ENCODE measurements around the gene GIMAP1. TPM values are rescaled to one million over a fixed set of nuclear protein-coding genes. Genes with fewer than 3 reads are reported as not detected.
A peak's percentile ranks its signal among the peaks of the same experiment; 100 is the strongest.

The GIMAP1 gene
- total RNA-seq, 2 experiments from 2014 or later = 3.5 to 5.5 TPM

DNA sequence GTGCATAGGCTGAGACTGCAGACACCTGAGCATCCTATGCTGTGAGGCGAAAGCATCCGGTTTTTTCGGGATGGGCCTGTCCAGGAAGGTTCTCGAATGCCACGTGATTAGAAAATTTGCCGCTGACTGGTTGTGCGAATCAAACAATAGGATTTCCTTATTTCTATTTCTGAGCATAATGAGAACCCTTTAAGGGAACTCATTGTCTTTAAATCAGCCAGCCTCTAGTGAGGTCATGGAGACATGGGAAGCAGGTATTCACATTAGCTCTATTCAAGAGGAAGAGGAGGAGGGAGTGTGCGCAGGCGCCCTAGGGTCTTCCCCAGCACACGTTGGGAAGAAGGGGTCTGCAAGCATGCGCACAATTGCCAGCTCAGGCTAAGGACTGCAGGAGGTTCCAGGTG, 5.6 kb downstream of the GIMAP1 start:
- Mint-ChIP-seq H3K4me3 (no peak overlapping the region), H3K27me3 (no peaks in the 10 kb centered on the region), H3K9me3 (ENCODE audit: low read depth) (peaks cover 21% of the 10 kb centered on the region), H3K27ac (peak overlapping the region; percentile 52), H3K4me1 (peaks cover 48% of the 10 kb centered on the region), H3K36me3 (ENCODE audit: low read depth) (peaks cover 80% of the 10 kb centered on the region)
- DNase-seq (no peak), ATAC-seq (no peak)
- intact Hi-C loops (cut with DNase I, micrococcal nuclease) = no loop called here
- ChIA-PET POLR2A (no interaction called here), CTCF (interaction anchor here (2.3 kb wide), 1 partner anchor 10 kb away, joined by 6 read pairs; no protein-coding TSS in a partner anchor)

DNA sequence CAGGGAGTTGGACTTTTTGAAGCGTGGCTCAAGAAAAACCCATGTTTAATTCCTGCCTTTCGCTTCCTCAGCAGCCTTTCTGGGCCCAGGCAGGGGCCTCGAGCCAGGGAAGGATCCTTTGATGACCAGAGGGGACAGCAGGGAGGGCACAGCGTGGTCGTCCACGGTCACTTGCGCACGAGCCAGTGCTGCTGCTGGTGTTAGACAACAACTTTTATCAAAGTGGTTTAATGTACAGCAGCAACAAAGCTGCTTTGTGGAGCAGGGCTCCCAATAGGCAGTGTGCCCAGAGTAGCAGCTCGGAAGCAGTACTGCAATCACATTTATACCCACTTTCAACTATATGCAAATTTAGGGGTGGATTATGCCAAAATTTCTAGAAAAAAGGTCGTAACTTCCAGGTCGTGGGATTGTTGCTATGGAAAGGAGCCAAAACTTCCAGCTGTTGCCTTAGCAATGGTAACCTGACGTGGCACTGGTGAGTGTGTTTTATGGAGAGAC, 6.1 kb downstream of the GIMAP1 start:
- POLR2A ChIA-PET = no interaction called here
- H3K27me3 Mint-ChIP-seq = no peaks in the 10 kb centered on the region
- H3K4me1 Mint-ChIP-seq = peaks cover 48% of the 10 kb centered on the region
- intact Hi-C loops (cut with DNase I, micrococcal nuclease) = no loop called here
- H3K4me3 Mint-ChIP-seq = no peak overlapping the region
- H3K9me3 Mint-ChIP-seq (ENCODE audit: low read depth) = peaks cover 26% of the 10 kb centered on the region
- no peak overlapping the region for H3K27ac Mint-ChIP-seq
- DNase-seq (no peak), ATAC-seq (no peak)
- CTCF ChIA-PET = interaction anchor here (0.5 to 2.3 kb wide), 7 partner anchors 10 to 250 kb away, joined by 3 to 6 read pairs (median 3); no protein-coding TSS in a partner anchor
- peaks cover 84% of the 10 kb centered on the region for H3K36me3 Mint-ChIP-seq (ENCODE audit: low read depth)

DNA sequence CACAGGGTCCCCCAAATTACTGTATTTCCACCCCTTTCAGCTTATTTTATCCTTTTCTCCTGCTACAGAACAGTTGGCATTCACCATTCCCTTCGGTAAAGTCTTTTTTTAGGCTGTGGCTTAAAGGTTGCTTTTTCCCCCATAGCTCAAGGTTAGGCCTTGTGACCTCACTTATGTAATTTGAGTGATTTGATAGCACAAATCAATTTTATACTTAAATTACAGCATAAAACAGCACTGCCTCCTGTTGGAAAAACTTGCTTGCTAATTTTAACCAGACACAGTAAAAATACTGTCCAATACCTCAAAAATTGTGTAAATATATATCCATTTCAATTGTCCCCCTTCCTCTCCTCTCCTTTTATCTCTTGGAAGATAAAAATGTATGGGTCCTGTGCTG, 7.1 kb downstream of the GIMAP1 start:
- CTCF ChIA-PET = interaction anchor here (1.0 to 2.3 kb wide), 6 partner anchors 9 to 242 kb away, joined by 3 to 6 read pairs (median 4); no protein-coding TSS in a partner anchor
- Mint-ChIP-seq H3K4me1 (peaks cover 45% of the 10 kb centered on the region), H3K27me3 (no peaks in the 10 kb centered on the region), H3K9me3 (ENCODE audit: low read depth) (peaks cover 36% of the 10 kb centered on the region), H3K36me3 (ENCODE audit: low read depth) (peaks cover 89% of the 10 kb centered on the region), H3K27ac (no peak overlapping the region), H3K4me3 (no peak overlapping the region)
- POLR2A ChIA-PET = no interaction called here
- intact Hi-C loops (cut with DNase I, micrococcal nuclease) = no loop called here
- no peak for DNase-seq
- no peak for ATAC-seq

DNA sequence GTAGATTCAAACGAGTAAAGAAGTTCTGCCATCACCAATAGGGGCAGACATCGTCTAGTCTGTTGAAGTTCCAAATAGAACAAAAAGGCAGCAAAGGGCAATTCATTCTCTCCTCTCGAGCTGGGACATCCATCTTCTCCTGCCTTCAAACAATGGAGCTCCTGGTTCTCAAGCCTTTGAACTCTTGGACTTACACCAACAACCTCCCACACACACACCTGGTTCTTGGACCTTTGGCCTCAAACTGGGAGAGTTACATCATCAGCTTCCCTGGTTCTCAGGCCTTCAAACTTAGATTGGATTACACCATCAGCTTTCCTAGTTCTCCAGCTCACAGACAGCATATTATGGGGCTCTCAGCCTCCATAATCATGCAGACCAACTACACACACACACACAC, 11.0 kb downstream of the GIMAP1 start:
- Mint-ChIP-seq H3K36me3 (ENCODE audit: low read depth) (peaks cover 62% of the 10 kb centered on the region), H3K27me3 (no peaks in the 10 kb centered on the region), H3K9me3 (ENCODE audit: low read depth) (peaks cover 36% of the 10 kb centered on the region), H3K4me1 (peaks cover 43% of the 10 kb centered on the region), H3K27ac (no peak overlapping the region), H3K4me3 (no peak overlapping the region)
- ATAC-seq (no peak), DNase-seq (no peak)
- POLR2A ChIA-PET = no interaction called here
- intact Hi-C loops (cut with DNase I, micrococcal nuclease) = no loop called here
- CTCF ChIA-PET = interaction anchor here (0.7 to 1.5 kb wide), 4 partner anchors 9 to 25 kb away, joined by 3 to 5 read pairs (median 4); partner anchors contain the start of genes GIMAP1 and GIMAP5

DNA sequence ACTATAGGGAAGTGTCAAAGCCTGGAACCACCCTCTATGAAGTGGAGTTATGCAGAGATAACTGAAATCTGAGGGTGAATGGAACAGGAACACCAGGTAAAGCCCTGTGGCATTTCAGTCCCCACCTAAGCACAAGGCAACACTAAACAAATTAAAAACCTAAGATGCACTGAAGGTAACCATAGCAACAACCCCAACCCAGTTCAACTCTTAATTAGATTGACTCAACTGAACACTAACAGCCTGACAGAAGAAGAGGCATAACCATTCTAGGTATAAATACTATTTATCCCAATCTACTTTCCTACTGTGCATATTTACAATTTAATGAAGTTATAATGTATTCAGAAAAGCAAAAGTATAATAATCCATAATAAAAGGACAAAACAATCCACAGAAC, 11.6 kb downstream of the GIMAP1 start:
- H3K36me3 Mint-ChIP-seq (ENCODE audit: low read depth) = peaks cover 56% of the 10 kb centered on the region
- no peak for ATAC-seq
- peak overlapping the region; percentile 23 for H3K27ac Mint-ChIP-seq
- no peak overlapping the region for H3K4me3 Mint-ChIP-seq
- no peaks in the 10 kb centered on the region for H3K27me3 Mint-ChIP-seq
- peaks cover 43% of the 10 kb centered on the region for H3K4me1 Mint-ChIP-seq
- intact Hi-C loops (cut with DNase I, micrococcal nuclease) = no loop called here
- ChIA-PET POLR2A (no interaction called here), CTCF (interaction anchor here (1.0 to 5.3 kb wide), 3 partner anchors 10 to 12 kb away, joined by 5 to 51 read pairs (median 5); partner anchors contain the start of gene GIMAP1)
- no peak for DNase-seq
- H3K9me3 Mint-ChIP-seq (ENCODE audit: low read depth) = peaks cover 36% of the 10 kb centered on the region

DNA sequence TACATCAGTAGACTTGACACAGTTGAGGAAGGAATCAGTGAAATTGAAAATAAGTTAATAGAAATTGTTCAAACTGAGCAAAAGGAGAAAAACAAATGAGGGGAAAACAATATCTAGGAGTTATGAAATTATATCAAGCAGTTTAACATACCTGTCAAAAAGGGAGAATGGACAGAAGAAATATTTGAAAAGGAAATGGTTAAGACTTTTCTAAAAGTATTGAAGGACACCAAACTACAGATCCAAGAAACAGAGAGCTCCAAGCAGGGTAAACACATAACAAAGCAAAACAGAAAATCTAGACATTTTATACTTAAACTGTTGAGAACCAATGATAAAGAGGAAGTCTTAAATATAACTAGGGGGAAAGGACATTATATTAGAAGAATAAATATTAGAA, 12.2 kb downstream of the GIMAP1 start:
- POLR2A ChIA-PET = no interaction called here

GRCh38 chr7:150731916-150732315, 15.5 kb downstream of the GIMAP1 start:
- Mint-ChIP-seq H3K9me3 (ENCODE audit: low read depth) (peaks cover 20% of the 10 kb centered on the region), H3K36me3 (ENCODE audit: low read depth) (peaks cover 25% of the 10 kb centered on the region), H3K27ac (peak overlapping the region; percentile 98), H3K4me3 (peak overlapping the region; percentile 26), H3K27me3 (no peaks in the 10 kb centered on the region), H3K4me1 (peaks cover 74% of the 10 kb centered on the region)
- peak; percentile 54 for ATAC-seq
- intact Hi-C loops (cut with DNase I, micrococcal nuclease) = loop anchor here (1.0 to 5.0 kb wide), 8 partner anchors 15 to 1110 kb away; partner anchors contain the start of genes GIMAP1 (in 1 of the 2), GIMAP2 (in 1 of the 2) and GIMAP7 (in 1 of the 2)
- ChIA-PET CTCF (interaction anchor here (0.6 to 5.3 kb wide), 9 partner anchors 9 to 283 kb away, joined by 3 to 51 read pairs (median 3); partner anchors contain the start of genes GIMAP1 and GIMAP8), POLR2A (interaction anchor here (0.6 to 1.2 kb wide), 3 partner anchors 16 to 71 kb away, joined by 4 to 5 read pairs (median 4); partner anchors contain the start of gene GIMAP1)
- DNase-seq = peak; percentile 57

More for the DNA sequence above, 12.2 kb downstream of the GIMAP1 start:
- peaks cover 50% of the 10 kb centered on the region for H3K36me3 Mint-ChIP-seq (ENCODE audit: low read depth)
- CTCF ChIA-PET = interaction anchor here (0.6 to 5.3 kb wide), 3 partner anchors 11 to 79 kb away, joined by 3 to 51 read pairs (median 3); partner anchors contain the start of gene GIMAP1
- peaks cover 45% of the 10 kb centered on the region for H3K4me1 Mint-ChIP-seq
- intact Hi-C loops (cut with DNase I, micrococcal nuclease) = no loop called here
- no peaks in the 10 kb centered on the region for H3K27me3 Mint-ChIP-seq
- no peak for ATAC-seq
- H3K9me3 Mint-ChIP-seq (ENCODE audit: low read depth) = peaks cover 36% of the 10 kb centered on the region
- no peak for DNase-seq
- no peak overlapping the region for H3K27ac Mint-ChIP-seq
- no peak overlapping the region for H3K4me3 Mint-ChIP-seq

- POLR2A ChIA-PET = interaction anchor here (0.6 to 1.2 kb wide), 6 partner anchors 12 to 284 kb away, joined by 3 to 8 read pairs (median 4); partner anchors contain the start of gene GIMAP1
- Mint-ChIP-seq H3K4me1 (peaks cover 72% of the 10 kb centered on the region), H3K9me3 (ENCODE audit: low read depth) (peaks cover 10% of the 10 kb centered on the region), H3K4me3 (peak overlapping the region; percentile 48), H3K27me3 (no peaks in the 10 kb centered on the region), H3K36me3 (ENCODE audit: low read depth) (peaks cover 19% of the 10 kb centered on the region), H3K27ac (peak overlapping the region; percentile 98)
- no peak for DNase-seq
- intact Hi-C loops (cut with DNase I, micrococcal nuclease) = loop anchor here (1.0 to 5.0 kb wide), 10 partner anchors 16 to 1111 kb away; partner anchors contain the start of genes GIMAP1 (in 1 of the 2), GIMAP2 (in 1 of the 2) and GIMAP7 (in 1 of the 2)
- ATAC-seq = peak; percentile 13
- CTCF ChIA-PET = interaction anchor here (0.7 to 5.3 kb wide), 9 partner anchors 10 to 294 kb away, joined by 3 to 51 read pairs (median 4); partner anchors contain the start of genes GIMAP1 and GIMAP8
These were observed 16.5 kb downstream of the GIMAP1 start for GRCh38 chr7:150732786-150733481.

GRCh38 chr7:150733482-150734095, 17.2 kb downstream of the GIMAP1 start:
- Mint-ChIP-seq H3K9me3 (ENCODE audit: low read depth) (peaks cover 3% of the 10 kb centered on the region), H3K4me1 (peaks cover 71% of the 10 kb centered on the region), H3K36me3 (ENCODE audit: low read depth) (peaks cover 20% of the 10 kb centered on the region), H3K27ac (peak overlapping the region; percentile 98), H3K27me3 (no peaks in the 10 kb centered on the region), H3K4me3 (peak overlapping the region; percentile 48)
- POLR2A ChIA-PET = interaction anchor here (0.6 to 1.2 kb wide), 4 partner anchors 11 to 284 kb away, joined by 3 to 4 read pairs (median 4); no protein-coding TSS in a partner anchor
- peak; percentile 52 for ATAC-seq
- DNase-seq = no peak
- intact Hi-C loops (cut with DNase I, micrococcal nuclease) = loop anchor here (1.0 to 5.0 kb wide), 8 partner anchors 17 to 1111 kb away; partner anchors contain the start of genes GIMAP1 (in 1 of the 2), GIMAP2 (in 1 of the 2) and GIMAP7 (in 1 of the 2)
- CTCF ChIA-PET = interaction anchor here (0.9 to 5.3 kb wide), 4 partner anchors 14 to 284 kb away, joined by 3 to 51 read pairs (median 4); partner anchors contain the start of gene GIMAP1

DNA sequence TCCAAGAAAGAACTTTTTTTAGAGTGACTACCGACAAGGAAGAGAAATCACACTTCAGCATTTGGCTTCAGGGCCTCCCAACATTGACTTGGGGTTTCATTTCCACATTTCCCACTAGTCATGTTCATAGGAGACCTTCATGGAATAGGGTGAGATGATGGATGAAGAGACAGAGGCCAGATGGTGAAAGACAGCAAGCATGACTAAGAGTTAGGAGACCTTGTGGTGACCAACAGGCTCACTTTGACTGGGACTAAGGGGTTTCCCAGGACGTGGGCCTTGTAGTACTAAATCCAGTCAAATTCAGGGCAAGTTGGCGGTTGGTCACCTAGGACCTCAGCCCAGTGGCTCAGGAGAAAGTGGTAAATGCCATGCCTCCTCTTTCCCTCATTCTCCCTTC, 17.8 kb downstream of the GIMAP1 start:
- peak overlapping the region; percentile 48 for H3K4me3 Mint-ChIP-seq
- peaks cover 22% of the 10 kb centered on the region for H3K36me3 Mint-ChIP-seq (ENCODE audit: low read depth)

More for the DNA sequence above, 17.8 kb downstream of the GIMAP1 start:
- H3K27me3 Mint-ChIP-seq = no peaks in the 10 kb centered on the region
- ATAC-seq (peak; percentile 11), DNase-seq (peak; percentile 71)
- peaks cover 71% of the 10 kb centered on the region for H3K4me1 Mint-ChIP-seq
- H3K27ac Mint-ChIP-seq = peak overlapping the region; percentile 98
- H3K9me3 Mint-ChIP-seq (ENCODE audit: low read depth) = peaks cover 1% of the 10 kb centered on the region
- POLR2A ChIA-PET = interaction anchor here (1.1 kb wide), 1 partner anchor 283 kb away, joined by 4 read pairs; no protein-coding TSS in a partner anchor
- CTCF ChIA-PET = interaction anchor here (1.2 kb wide), 1 partner anchor 18 kb away, joined by 5 read pairs; the partner anchor contains the start of gene GIMAP1
- intact Hi-C loops (cut with DNase I, micrococcal nuclease) = loop anchor here (5.0 kb wide), 3 partner anchors 47 to 1112 kb away; partner anchors contain the start of gene GIMAP2 (in 1 of the 2)

Measured in activated CD4-positive, alpha-beta T cell treated with anti-CD3 and anti-CD28 coated beads for 36 hours (primary cell).